Heart right ventricle (tissue), 16 donors: ENCODE data around the gene ITPR3. TPM values are rescaled to one million over a fixed set of nuclear protein-coding genes. Genes with fewer than 3 reads are reported as not detected.

Experiments used
- ATAC-seq, 8 donors: fragments of 200-7000 bp; cut with Tn5 transposase; one replicate each; pipeline ENCODE4 v1.9.1; 2020; ENCODE audit warnings: mild to moderate bottlenecking in 8 of 8, moderate library complexity in 8 of 8, moderate number of reproducible peaks in 1 of 8
- DNase-seq, 2 donors: peaks; one replicate each; pipeline ENCODE4 v3.0.0-alpha.2; 2020
- H3K27ac ChIP-seq, 10 donors: fragments of 200-600 bp; sonication (generic) in 2 of 10; one replicate each; pipeline versions ENCODE4 v1.5.0 to v1.8.0; 2020 to 2022; ENCODE audit warnings: mild to moderate bottlenecking in 3 of 10
- H3K27me3 ChIP-seq, 7 donors: fragments of 200-600 bp; one replicate each; pipeline ENCODE4 v1.8.0; 2021 to 2022; ENCODE audit warnings: mild to moderate bottlenecking in 2 of 7
- H3K36me3 ChIP-seq, 9 donors: fragments of 200-600 bp; sonication (generic) in 1 of 9; one replicate each; pipeline versions ENCODE4 v1.5.0 to v1.8.0; 2020 to 2022; ENCODE audit warnings: mild to moderate bottlenecking in 2 of 9
- H3K4me1 ChIP-seq, 9 donors: fragments of 200-600 bp; sonication (generic) in 1 of 9; one replicate each; pipeline versions ENCODE4 v1.5.0 to v1.8.0; 2020 to 2022; ENCODE audit warnings: mild to moderate bottlenecking in 4 of 9
- H3K4me3 ChIP-seq, 10 donors: fragments of 200-600 bp; sonication (generic) in 2 of 10; one replicate each; pipeline versions ENCODE4 v1.5.0 to v1.8.0; 2020 to 2022; ENCODE audit warnings: mild to moderate bottlenecking in 7 of 10, moderate library complexity in 2 of 10
- H3K9me3 ChIP-seq, 11 donors: fragments of 200-600 bp in 10 of 11; sonication (generic) in 2 of 11; one replicate each; pipeline versions ENCODE4 v1.5.0 to v1.8.0; 2013 to 2022; ENCODE audit warnings: mild to moderate bottlenecking in 2 of 11, control low read depth in 1 of 11, moderate library complexity in 1 of 11
- WGBS, 2 donors: extraction: QIAGEN DNeasy Blood & Tissue Kit; methylation state at CpG; one replicate each; pipeline ENCODE4 v1.1.7; 2013; ENCODE audit warnings: inconsistent platforms in 1 of 2; 5-methylcytosine and 5-hydroxymethylcytosine counted together
- intact Hi-C, 10 donors: fragments of 100-400 bp; cut with DNase I; formaldehyde crosslinking; loops; one replicate each; pipeline versions ENCODE4 v1.11.1 to v1.14.2; 2022
- polyA plus RNA-seq, 2 donors: library from polyadenylated mRNA; stranded (reverse); fragments of 200-250 nt; gene quantifications; one replicate each; pipeline ENCODE4 v1.2.3, GENCODE V29; 2013
- total RNA-seq, 10 donors: library from RNA; stranded (reverse); fragmentation: NEBNext Ultra II Directional in 3 of 10; extraction: Animal tissue kit (Norgen Biotek cat#: 25700) in 3 of 10; gene quantifications; one replicate each; pipeline versions ENCODE4 v1.2.1 to v1.2.4, GENCODE V29; 2021 to 2023
- TF ChIP-seq, protein P1 (sequence below), 9 donors: fragments of 200-600 bp; sonication (generic) in 2 of 9; IDR thresholded peaks; one replicate each; pipeline versions ENCODE4 v1.5.0 to v1.8.0; 2021 to 2022; ENCODE audit warnings: antibody characterized with exemption in 9 of 9, mild to moderate bottlenecking in 5 of 9, moderate library complexity in 1 of 9
- donor health status: Arrhythmogenic right ventricular cardiomyopathy.
- donor health status: ischemic (EF 13 %, LVEDD 7.1; RV severe dilation, severe dysfunction).
- donor health status: healthy with polysubstance abuse.
- donor health status: DM: no; HTN: yes; CAD: no.
- donor health status: DM: no; HTN: no; CAD: no.
- donor health status: ischemic (EF 25% LVEDD 6.9; RV normal size, moderate dysfunction).
- donor health status: ischemic (EF 25% LVEDD 5.7; RV mildly dilated, moderate dysfunction).
- donor health status: healthy.
- donor health status: DM: yes; HTN: yes; CAD: no.
- donor health status: Ischemic cardiomyopathy.
- donor health status: ischemic (EF 35%, LVEDD 5.7; RV mildly dilated, moderate dysfunction).
- donor health status: nonischemic (EF 11% LVEDD 7.7; RV severe dilation, severe dysfunction).
- donor health status: DM: yes; HTN: yes; CAD: no.
- donor health status: PGD.
- donor health status: ischemic (EF 29% LVEDD 5.4; RV normal size, mild dysfunction).
- donor health status: nonischemic (EF 23%, LVEDD 6.1; RV moderate dilation, normal function).

Gene ITPR3
- total and polyA plus RNA-seq, 12 donors, result 3.2 to 16.7 (median 6.0) TPM

DNA sequence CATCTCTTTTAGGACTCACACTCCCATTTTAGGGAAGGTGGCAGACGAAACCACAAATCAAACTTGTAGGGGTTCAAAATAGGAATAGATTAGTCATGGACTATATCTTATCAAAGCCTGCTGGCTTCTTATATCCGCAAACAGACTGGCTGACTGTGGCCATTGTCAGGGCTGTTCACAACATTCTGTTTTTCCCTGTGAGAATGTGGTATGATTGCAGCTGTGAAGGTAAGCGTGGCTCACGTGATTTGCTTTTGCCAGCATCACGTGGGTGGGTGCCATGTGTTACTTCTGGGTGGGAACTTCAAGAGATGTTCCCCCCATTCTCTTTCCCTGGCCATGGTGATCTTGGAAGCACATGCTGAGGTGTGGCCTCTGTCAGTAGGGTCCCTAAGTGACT, 119.7 kb downstream of the ITPR3 start:
- WGBS, 2 donors, result 43 to 52% methylated on average over 5 of the region's 5 CpGs

DNA sequence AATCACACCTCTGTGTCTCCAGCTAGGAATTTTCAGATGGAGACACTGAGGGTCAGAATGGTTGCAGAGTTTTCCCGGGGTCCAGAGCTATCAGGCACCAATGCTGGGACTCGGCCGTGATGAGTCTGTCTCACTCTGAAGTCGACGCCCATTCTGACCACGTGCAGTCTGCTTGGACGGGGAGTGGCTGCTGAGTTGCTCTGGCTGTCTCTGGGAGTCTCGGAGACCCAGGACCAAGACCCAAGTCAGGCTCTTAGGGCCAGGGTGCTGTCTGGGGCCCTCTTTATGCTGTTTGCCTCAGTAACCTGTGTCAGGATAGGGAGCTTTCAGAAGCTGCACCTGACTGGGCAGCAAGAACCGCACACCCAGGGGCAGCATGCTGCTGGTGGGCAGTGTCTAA, 121.0 kb downstream of the ITPR3 start:
- H3K9me3 ChIP-seq, result no peaks in the 10 kb centered on the region
- H3K4me1 ChIP-seq, result peaks cover 15 to 84% (median 58%) of the 10 kb centered on the region in 9 donors
- DNase-seq (no peak), ATAC-seq (no peak)
- peak overlapping the region in 2 of 10 donors; percentile 1 to 90 for H3K27ac ChIP-seq
- no peak overlapping the region for H3K4me3 ChIP-seq
- no peaks in the 10 kb centered on the region for H3K36me3 ChIP-seq
- intact Hi-C loops, result no loop called here
- 36 to 39% methylated on average over 9 of the region's 9 CpGs for WGBS, 2 donors
- H3K27me3 ChIP-seq, result peaks cover 0 to 14% (median 0%) of the 10 kb centered on the region in 7 donors
- TF ChIP-seq, protein P1, sequence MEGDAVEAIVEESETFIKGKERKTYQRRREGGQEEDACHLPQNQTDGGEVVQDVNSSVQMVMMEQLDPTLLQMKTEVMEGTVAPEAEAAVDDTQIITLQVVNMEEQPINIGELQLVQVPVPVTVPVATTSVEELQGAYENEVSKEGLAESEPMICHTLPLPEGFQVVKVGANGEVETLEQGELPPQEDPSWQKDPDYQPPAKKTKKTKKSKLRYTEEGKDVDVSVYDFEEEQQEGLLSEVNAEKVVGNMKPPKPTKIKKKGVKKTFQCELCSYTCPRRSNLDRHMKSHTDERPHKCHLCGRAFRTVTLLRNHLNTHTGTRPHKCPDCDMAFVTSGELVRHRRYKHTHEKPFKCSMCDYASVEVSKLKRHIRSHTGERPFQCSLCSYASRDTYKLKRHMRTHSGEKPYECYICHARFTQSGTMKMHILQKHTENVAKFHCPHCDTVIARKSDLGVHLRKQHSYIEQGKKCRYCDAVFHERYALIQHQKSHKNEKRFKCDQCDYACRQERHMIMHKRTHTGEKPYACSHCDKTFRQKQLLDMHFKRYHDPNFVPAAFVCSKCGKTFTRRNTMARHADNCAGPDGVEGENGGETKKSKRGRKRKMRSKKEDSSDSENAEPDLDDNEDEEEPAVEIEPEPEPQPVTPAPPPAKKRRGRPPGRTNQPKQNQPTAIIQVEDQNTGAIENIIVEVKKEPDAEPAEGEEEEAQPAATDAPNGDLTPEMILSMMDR (IDR thresholded peaks at IDR 0.05), result no peak

More for the DNA sequence above, 119.7 kb downstream of the ITPR3 start:
- peaks cover 0 to under 1% (median 0%) of the 10 kb centered on the region in 9 donors for H3K36me3 ChIP-seq
- DNase-seq (no peak), ATAC-seq (no peak)
- peak overlapping the region; percentile 23 to 93 (median 86) for H3K27ac ChIP-seq
- peaks cover 18 to 93% (median 67%) of the 10 kb centered on the region in 9 donors for H3K4me1 ChIP-seq
- H3K27me3 ChIP-seq, result peaks cover 0 to 14% (median 0%) of the 10 kb centered on the region in 7 donors
- H3K4me3 ChIP-seq, result no peak overlapping the region
- TF ChIP-seq, protein P1 (IDR thresholded peaks at IDR 0.05), result no peak
- H3K9me3 ChIP-seq, result no peaks in the 10 kb centered on the region
- intact Hi-C loops, result no loop called here

DNA sequence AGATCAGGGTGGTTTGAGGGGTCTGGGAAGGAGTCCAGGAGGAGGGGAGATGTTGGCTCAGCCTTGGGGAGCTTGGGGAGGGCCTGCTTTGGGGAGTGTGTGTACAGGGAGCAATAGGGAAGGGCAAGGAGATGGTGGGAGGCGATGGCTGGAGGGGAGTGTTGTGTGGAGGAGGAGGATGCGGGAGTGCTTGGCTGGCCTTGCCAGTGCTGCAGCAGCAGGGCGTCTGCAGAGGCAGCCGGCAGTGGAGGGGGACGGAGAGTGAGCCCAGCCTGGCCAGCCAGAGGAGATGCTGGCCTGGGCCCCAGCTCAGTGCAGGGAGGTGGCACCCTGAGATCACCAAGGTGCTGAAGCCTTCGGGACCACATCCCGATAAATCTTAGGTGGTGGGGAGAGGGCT, 121.7 kb downstream of the ITPR3 start:
- H3K36me3 ChIP-seq, result no peaks in the 10 kb centered on the region
- no peak for ATAC-seq
- TF ChIP-seq, protein P1 (IDR thresholded peaks at IDR 0.05), result no peak
- no peak for DNase-seq
- intact Hi-C loops, result no loop called here
- H3K4me3 ChIP-seq, result no peak overlapping the region
- 30 to 34% methylated on average over 7 of the region's 7 CpGs for WGBS, 2 donors
- peak overlapping the region in 6 of 10 donors; percentile 58 to 95 (median 89) for H3K27ac ChIP-seq
- no peaks in the 10 kb centered on the region for H3K9me3 ChIP-seq
- H3K27me3 ChIP-seq, result peaks cover 0 to 14% (median 0%) of the 10 kb centered on the region in 7 donors
- H3K4me1 ChIP-seq, result peaks cover 14 to 85% (median 54%) of the 10 kb centered on the region in 9 donors

DNA sequence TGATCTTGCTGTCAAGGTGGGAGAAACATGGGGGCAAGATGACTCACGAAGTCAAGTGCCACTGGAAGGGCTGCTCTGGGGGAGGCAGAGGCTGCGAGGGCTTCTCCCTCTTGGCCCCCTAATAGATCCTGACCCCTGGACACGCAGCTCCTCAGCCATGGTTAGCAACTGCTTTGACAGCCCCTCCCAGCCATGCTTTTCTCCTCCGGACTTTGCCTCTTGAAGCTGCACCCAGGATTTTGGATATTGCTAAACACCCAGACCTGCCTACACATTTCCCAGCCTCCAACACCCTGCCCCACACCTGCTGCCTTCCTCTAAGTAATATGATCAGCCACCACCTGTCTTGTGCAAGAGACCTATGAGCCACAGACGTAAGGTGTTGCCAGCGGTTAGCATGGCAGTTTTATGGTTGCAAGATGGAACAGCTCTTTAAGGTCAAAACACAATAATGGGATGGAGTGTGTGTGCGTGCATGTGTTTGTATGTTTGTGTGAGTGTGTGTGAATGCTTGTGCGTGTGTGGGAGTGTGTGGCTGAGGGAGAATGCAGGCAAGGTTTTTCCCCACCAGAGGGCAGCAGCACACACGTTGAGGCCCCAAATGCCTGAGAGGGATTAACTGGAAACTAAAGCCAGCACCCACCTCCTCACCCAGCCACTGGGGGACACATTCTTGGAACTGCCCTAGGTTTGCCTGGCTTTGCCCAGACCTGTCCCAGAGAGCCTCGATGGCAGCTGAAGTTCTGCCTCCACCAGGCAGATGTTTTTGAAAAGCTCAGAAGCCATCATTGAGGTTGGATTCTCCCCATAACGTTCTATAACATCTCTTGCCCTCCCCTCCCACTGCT, 123.1 kb downstream of the ITPR3 start:
- no peaks in the 10 kb centered on the region for H3K36me3 ChIP-seq
- TF ChIP-seq, protein P1 (IDR thresholded peaks at IDR 0.05), result peak; percentile 70 to 92 (median 85)
- peak in 7 of 8 donors; percentile 5 to 64 (median 34) for ATAC-seq
- peak overlapping the region in 8 of 10 donors; percentile 39 to 59 (median 51) for H3K4me3 ChIP-seq
- peak; percentile 62 to 76 for DNase-seq
- 24 to 29% methylated on average over 11 of the region's 11 CpGs for WGBS, 2 donors
- peak overlapping the region; percentile 69 to 95 (median 88) for H3K27ac ChIP-seq
- intact Hi-C loops, result loop anchor here in 1 of 10 donors (1.0 kb wide), 1 partner anchor 32 kb away; no protein-coding TSS in a partner anchor
- H3K4me1 ChIP-seq, result peaks cover 6 to 71% (median 40%) of the 10 kb centered on the region in 9 donors
- H3K9me3 ChIP-seq, result no peaks in the 10 kb centered on the region
- peaks cover 0 to 14% (median 0%) of the 10 kb centered on the region in 7 donors for H3K27me3 ChIP-seq
